ENCODE results near the gene CXCR5. TPM values are rescaled to one million over a fixed set of nuclear protein-coding genes. Genes with fewer than 3 reads are reported as not detected.

The CXCR5 gene
- total RNA-seq, 2 donors from 2014 or later = not detected

- DNase-seq = no peak
- Histone ChIP-seq H3K27ac (no peak overlapping the region), H3K36me3 (replicated peaks in 1 of 2; ENCODE audit: insufficient read depth in 1 of 2, low read depth in 2 of 2) (no peaks in the 10 kb centered on the region), H3K27me3 (no peaks in the 10 kb centered on the region), H3K9me3 (no peaks in the 10 kb centered on the region), H3K4me3 (no peak overlapping the region), H3K4me1 (peaks cover 35% of the 10 kb centered on the region)
- ATAC-seq = no peak
- TF ChIP-seq, protein P1, sequence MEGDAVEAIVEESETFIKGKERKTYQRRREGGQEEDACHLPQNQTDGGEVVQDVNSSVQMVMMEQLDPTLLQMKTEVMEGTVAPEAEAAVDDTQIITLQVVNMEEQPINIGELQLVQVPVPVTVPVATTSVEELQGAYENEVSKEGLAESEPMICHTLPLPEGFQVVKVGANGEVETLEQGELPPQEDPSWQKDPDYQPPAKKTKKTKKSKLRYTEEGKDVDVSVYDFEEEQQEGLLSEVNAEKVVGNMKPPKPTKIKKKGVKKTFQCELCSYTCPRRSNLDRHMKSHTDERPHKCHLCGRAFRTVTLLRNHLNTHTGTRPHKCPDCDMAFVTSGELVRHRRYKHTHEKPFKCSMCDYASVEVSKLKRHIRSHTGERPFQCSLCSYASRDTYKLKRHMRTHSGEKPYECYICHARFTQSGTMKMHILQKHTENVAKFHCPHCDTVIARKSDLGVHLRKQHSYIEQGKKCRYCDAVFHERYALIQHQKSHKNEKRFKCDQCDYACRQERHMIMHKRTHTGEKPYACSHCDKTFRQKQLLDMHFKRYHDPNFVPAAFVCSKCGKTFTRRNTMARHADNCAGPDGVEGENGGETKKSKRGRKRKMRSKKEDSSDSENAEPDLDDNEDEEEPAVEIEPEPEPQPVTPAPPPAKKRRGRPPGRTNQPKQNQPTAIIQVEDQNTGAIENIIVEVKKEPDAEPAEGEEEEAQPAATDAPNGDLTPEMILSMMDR (IDR thresholded peaks at IDR 0.05) = no peak
- TF ChIP-seq POLR2A (IDR thresholded peaks at IDR 0.05) = no peak
- intact Hi-C loops (cut with DNase I) = no loop called here
- 69 to 83% methylated on average over 11 to 12 of the region's 12 CpGs for WGBS, 2 donors
Observed at GRCh38 chr11:118885831-118886565, 2.3 kb downstream of the CXCR5 start.

- Histone ChIP-seq H3K4me1 (peaks cover 39% of the 10 kb centered on the region), H3K9me3 (no peaks in the 10 kb centered on the region), H3K4me3 (no peak overlapping the region), H3K27ac (no peak overlapping the region), H3K27me3 (no peaks in the 10 kb centered on the region), H3K36me3 (replicated peaks in 1 of 2; ENCODE audit: insufficient read depth in 1 of 2, low read depth in 2 of 2) (no peaks in the 10 kb centered on the region)
- 83 to 96% methylated on average over 7 to 8 of the region's 8 CpGs for WGBS, 2 donors
- ATAC-seq (no peak), DNase-seq (no peak)
- intact Hi-C loops (cut with DNase I) = no loop called here
- TF ChIP-seq, protein P1 (IDR thresholded peaks at IDR 0.05) = no peak
- TF ChIP-seq POLR2A (IDR thresholded peaks at IDR 0.05) = no peak
Observed at GRCh38 chr11:118886681-118887111, 3.0 kb downstream of the CXCR5 start.

- WGBS, 2 donors = 85 to 88% methylated on average over 5 of the region's 5 CpGs
- Histone ChIP-seq H3K27ac (peak overlapping the region in 2 of 4 donors; percentile 36 to 47), H3K9me3 (no peaks in the 10 kb centered on the region), H3K27me3 (no peaks in the 10 kb centered on the region), H3K4me1 (peaks cover 44% of the 10 kb centered on the region), H3K36me3 (replicated peaks in 1 of 2; ENCODE audit: insufficient read depth in 1 of 2, low read depth in 2 of 2) (no peaks in the 10 kb centered on the region), H3K4me3 (no peak overlapping the region)
- no peak for TF ChIP-seq POLR2A (IDR thresholded peaks at IDR 0.05)
- TF ChIP-seq, protein P1 (IDR thresholded peaks at IDR 0.05) = no peak
- intact Hi-C loops (cut with DNase I) = no loop called here
- no peak for DNase-seq
- ATAC-seq = no peak
Observed at GRCh38 chr11:118887206-118887605, 3.5 kb downstream of the CXCR5 start.

GRCh38 chr11:118888398-118888797, 4.7 kb downstream of the CXCR5 start:
- no peaks in the 10 kb centered on the region for H3K36me3 ChIP-seq (replicated peaks in 1 of 2; ENCODE audit: insufficient read depth in 1 of 2, low read depth in 2 of 2)
- H3K9me3 ChIP-seq = no peaks in the 10 kb centered on the region
- intact Hi-C loops (cut with DNase I) = no loop called here
- peaks cover 53% of the 10 kb centered on the region for H3K4me1 ChIP-seq
- H3K27me3 ChIP-seq = no peaks in the 10 kb centered on the region
- whole genome bisulfite sequencing, 2 donors = 92 to 95% methylated on average over 5 of the region's 5 CpGs
- no peak for DNase-seq
- peak overlapping the region in 1 of 4 donors; percentile 38 for H3K27ac ChIP-seq
- TF ChIP-seq, protein P1 (IDR thresholded peaks at IDR 0.05) = no peak
- TF ChIP-seq POLR2A (IDR thresholded peaks at IDR 0.05) = no peak
- ATAC-seq = no peak
- H3K4me3 ChIP-seq = no peak overlapping the region

DNA sequence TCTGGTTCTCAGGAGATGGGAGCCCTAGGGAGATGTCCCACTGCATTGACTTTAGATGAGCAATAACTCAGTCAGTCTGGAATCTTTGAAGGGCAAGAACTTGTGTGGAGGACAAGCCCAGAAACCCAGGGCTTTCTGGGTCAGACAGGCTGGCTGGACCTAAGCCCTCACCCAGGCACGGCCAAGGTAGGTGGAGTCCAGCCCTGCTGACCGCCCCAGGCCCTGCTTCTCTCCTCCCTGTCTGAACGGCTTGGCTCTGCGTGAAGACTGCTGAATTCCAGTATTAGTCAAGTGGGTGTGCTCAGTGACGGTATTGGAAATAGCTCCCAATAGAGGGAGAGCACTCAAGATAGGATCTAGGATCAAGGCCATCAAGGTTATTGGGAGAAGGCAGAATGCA, 6.1 kb downstream of the CXCR5 start:
- H3K9me3 ChIP-seq = no peaks in the 10 kb centered on the region
- H3K27me3 ChIP-seq = no peaks in the 10 kb centered on the region
- H3K27ac ChIP-seq = peak overlapping the region; percentile 11 to 64 (median 54)
- intact Hi-C loops (cut with DNase I) = loop anchor here (10.0 kb wide), 1 partner anchor 85 kb away; no protein-coding TSS in a partner anchor
- no peak overlapping the region for H3K4me3 ChIP-seq
- WGBS, 2 donors = 37 to 39% methylated on average over 2 to 5 of the region's 5 CpGs
- TF ChIP-seq, protein P1 (IDR thresholded peaks at IDR 0.05) = peak in 1 of 7 experiments; percentile 17
- TF ChIP-seq POLR2A (IDR thresholded peaks at IDR 0.05) = peak in 2 of 3 donors; percentile 17 to 44
- H3K4me1 ChIP-seq = peaks cover 53% of the 10 kb centered on the region
- DNase-seq = peak; percentile 63 to 90 (median 80)
- no peaks in the 10 kb centered on the region for H3K36me3 ChIP-seq (replicated peaks in 1 of 2; ENCODE audit: insufficient read depth in 1 of 2, low read depth in 2 of 2)
- peak; percentile 72 for ATAC-seq
